ENCODE data around the gene HYKK.

DNA sequence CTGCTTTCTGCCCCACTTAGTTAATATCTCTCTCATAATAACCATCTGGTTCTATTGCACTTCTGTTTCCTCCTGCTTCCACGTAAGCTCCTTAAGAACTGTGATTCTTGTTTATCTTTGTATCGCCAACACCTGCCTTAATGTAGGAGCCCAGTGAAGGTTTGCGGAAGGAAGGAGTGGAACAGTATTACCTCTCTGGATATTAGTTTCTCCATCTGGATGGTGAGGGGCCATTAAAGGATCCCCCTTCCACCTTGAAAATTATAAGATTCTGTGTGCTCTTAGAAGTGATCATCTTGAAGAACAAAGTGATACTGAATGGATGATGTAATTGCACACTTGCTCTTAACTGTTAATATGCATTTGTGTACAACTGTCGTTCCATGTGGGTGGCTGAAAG lies 60.2 kb downstream of the HYKK start:
- no peak for TF ChIP-seq POLR2A (IDR thresholded peaks at IDR 0.05)
- TF ChIP-seq, protein P1, sequence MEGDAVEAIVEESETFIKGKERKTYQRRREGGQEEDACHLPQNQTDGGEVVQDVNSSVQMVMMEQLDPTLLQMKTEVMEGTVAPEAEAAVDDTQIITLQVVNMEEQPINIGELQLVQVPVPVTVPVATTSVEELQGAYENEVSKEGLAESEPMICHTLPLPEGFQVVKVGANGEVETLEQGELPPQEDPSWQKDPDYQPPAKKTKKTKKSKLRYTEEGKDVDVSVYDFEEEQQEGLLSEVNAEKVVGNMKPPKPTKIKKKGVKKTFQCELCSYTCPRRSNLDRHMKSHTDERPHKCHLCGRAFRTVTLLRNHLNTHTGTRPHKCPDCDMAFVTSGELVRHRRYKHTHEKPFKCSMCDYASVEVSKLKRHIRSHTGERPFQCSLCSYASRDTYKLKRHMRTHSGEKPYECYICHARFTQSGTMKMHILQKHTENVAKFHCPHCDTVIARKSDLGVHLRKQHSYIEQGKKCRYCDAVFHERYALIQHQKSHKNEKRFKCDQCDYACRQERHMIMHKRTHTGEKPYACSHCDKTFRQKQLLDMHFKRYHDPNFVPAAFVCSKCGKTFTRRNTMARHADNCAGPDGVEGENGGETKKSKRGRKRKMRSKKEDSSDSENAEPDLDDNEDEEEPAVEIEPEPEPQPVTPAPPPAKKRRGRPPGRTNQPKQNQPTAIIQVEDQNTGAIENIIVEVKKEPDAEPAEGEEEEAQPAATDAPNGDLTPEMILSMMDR (IDR thresholded peaks at IDR 0.05), result no peak
- TF ChIP-seq POLR2AphosphoS5 (IDR thresholded peaks at IDR 0.05), result no peak

All from prostate gland (tissue), 2 donors.